PFSK-1 (cell line): ENCODE measurements around the gene SIGLEC5.

Experiments used
- FOXP2 ChIP-seq: optimal IDR thresholded peaks from 2 replicates; pipeline ENCODE3; 2011; ENCODE audit warnings: borderline replicate concordance, control low read depth, inconsistent platforms; ENCODE audit not compliant: insufficient read depth; ENCODE audit errors: extremely low read length, extremely low read depth
- POLR2AphosphoS5 ChIP-seq: IDR thresholded peaks from 2 replicates; pipeline ENCODE4 v1.6.1; 2012; ENCODE audit warnings: low read depth, mild to moderate bottlenecking, control low read depth, low read length, moderate library complexity
- SIN3A ChIP-seq: IDR thresholded peaks from 2 replicates; pipeline ENCODE4 v1.6.1; 2012; ENCODE audit warnings: mild to moderate bottlenecking, low read length, moderate library complexity, borderline replicate concordance; ENCODE audit not compliant: insufficient read depth
- TAF1 ChIP-seq: IDR thresholded peaks from 2 replicates; pipeline ENCODE4 v1.6.1; 2012; ENCODE audit warnings: low read length, control low read depth, borderline replicate concordance; ENCODE audit not compliant: insufficient read depth
- TF ChIP-seq, protein P1 (sequence below), 2 experiments: IDR thresholded peaks; 2 replicates each; pipeline versions ENCODE4 v1.6.1 to v1.8.0; 2011 to 2012; ENCODE audit warnings: low read depth in 2 of 2, low read length in 2 of 2, control low read depth in 1 of 2, inconsistent platforms in 1 of 2, mild to moderate bottlenecking in 1 of 2, moderate library complexity in 1 of 2; ENCODE audit not compliant: insufficient read depth in 1 of 2

DNA sequence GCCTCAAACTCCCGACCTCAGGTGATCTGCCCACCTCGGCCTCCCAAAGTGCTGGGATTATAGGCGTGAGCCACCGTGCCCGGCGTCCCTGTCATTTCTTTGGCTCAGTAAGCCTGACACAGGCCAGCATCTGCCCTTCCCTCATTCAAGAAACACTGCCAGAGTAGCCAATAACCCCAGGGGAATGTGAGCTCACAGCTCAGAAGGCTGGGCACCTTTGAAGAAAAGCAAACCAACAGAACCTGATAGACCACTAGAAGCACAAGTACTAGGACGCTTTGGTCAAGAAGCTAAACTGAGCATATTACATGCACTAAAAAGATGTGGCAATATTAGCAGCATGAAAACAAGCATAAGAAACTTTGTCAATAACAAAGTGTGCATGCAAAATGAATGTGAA, 14.2 kb downstream of the SIGLEC5 start:
- TF ChIP-seq, protein P1, sequence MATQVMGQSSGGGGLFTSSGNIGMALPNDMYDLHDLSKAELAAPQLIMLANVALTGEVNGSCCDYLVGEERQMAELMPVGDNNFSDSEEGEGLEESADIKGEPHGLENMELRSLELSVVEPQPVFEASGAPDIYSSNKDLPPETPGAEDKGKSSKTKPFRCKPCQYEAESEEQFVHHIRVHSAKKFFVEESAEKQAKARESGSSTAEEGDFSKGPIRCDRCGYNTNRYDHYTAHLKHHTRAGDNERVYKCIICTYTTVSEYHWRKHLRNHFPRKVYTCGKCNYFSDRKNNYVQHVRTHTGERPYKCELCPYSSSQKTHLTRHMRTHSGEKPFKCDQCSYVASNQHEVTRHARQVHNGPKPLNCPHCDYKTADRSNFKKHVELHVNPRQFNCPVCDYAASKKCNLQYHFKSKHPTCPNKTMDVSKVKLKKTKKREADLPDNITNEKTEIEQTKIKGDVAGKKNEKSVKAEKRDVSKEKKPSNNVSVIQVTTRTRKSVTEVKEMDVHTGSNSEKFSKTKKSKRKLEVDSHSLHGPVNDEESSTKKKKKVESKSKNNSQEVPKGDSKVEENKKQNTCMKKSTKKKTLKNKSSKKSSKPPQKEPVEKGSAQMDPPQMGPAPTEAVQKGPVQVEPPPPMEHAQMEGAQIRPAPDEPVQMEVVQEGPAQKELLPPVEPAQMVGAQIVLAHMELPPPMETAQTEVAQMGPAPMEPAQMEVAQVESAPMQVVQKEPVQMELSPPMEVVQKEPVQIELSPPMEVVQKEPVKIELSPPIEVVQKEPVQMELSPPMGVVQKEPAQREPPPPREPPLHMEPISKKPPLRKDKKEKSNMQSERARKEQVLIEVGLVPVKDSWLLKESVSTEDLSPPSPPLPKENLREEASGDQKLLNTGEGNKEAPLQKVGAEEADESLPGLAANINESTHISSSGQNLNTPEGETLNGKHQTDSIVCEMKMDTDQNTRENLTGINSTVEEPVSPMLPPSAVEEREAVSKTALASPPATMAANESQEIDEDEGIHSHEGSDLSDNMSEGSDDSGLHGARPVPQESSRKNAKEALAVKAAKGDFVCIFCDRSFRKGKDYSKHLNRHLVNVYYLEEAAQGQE (IDR thresholded peaks at IDR 0.05; ENCODE audit: insufficient read depth in 1 of 2, low read depth in 2 of 2, low read length in 2 of 2) = no peak
- TF ChIP-seq TAF1 = no peak
- no peak for TF ChIP-seq SIN3A
- no peak for TF ChIP-seq FOXP2
- no peak for TF ChIP-seq POLR2AphosphoS5
